ENCODE data around the gene PLA2G15.

- no peak for TF ChIP-seq ZNF274 (IDR thresholded peaks at IDR 0.05; ENCODE audit: low read depth, low read length)
- no peak for TF ChIP-seq YY1 (IDR thresholded peaks at IDR 0.05; ENCODE audit: insufficient read depth, insufficient read length)
These were observed 1.5 kb downstream of the PLA2G15 start for GRCh38 chr16:68246666-68247065.

Data from NT2/D1 (cell line).